HepG2 (cell line): ENCODE results near the gene FAM161A. TPM values are rescaled to one million over a fixed set of nuclear protein-coding genes. Genes with fewer than 3 reads are reported as not detected.
A peak's percentile ranks its signal among the peaks of the same experiment; 100 is the strongest.

Experiments
- FIP1L1 ChIP-seq: fragments of 200-400 bp; formaldehyde crosslinking; IDR thresholded peaks from 2 replicates; pipeline ENCODE4 v1.6.1; 2018; ENCODE audit warnings: low read depth, mild to moderate bottlenecking, low read length, moderate library complexity, borderline replicate concordance; ENCODE audit not compliant: insufficient read depth
- GPBP1L1 ChIP-seq: sonication (generic); formaldehyde crosslinking; IDR thresholded peaks from 2 replicates; pipeline ENCODE4 v1.5.0; 2020; ENCODE audit warnings: mild to moderate bottlenecking, missing genetic modification reagents
- HMG20B ChIP-seq: conservative IDR thresholded peaks from 2 replicates; pipeline ENCODE4 v1.6.1; 2016; ENCODE audit warnings: missing genetic modification reagents, missing compliant biosample characterization
- MTF1 ChIP-seq: sonication (generic); formaldehyde crosslinking; IDR thresholded peaks from 2 replicates; pipeline ENCODE4 v1.5.0; 2020; ENCODE audit warnings: missing genetic modification reagents
- NAIF1 ChIP-seq: sonication (generic); formaldehyde crosslinking; IDR thresholded peaks from 2 replicates; pipeline ENCODE4 v1.5.0; 2020; ENCODE audit warnings: mild to moderate bottlenecking, missing genetic modification reagents, borderline replicate concordance
- NFYB ChIP-seq: sonication (generic); formaldehyde crosslinking; IDR thresholded peaks from 2 replicates; pipeline ENCODE4 v1.4.0; 2020; ENCODE audit warnings: missing genetic modification reagents
- PRDM4 ChIP-seq: sonication (generic); formaldehyde crosslinking; IDR thresholded peaks from 2 replicates; pipeline ENCODE4 v1.9.0; 2021; ENCODE audit warnings: missing genetic modification reagents, borderline replicate concordance
- SALL1 ChIP-seq: sonication (generic); formaldehyde crosslinking; IDR thresholded peaks from 2 replicates; pipeline ENCODE4 v1.8.0; 2022; ENCODE audit warnings: mild to moderate bottlenecking, missing genetic modification reagents
- SIN3A ChIP-seq: IDR thresholded peaks from 2 replicates; pipeline ENCODE4 v1.6.1; 2011; ENCODE audit warnings: low read depth, mild to moderate bottlenecking, control low read depth, low read length, borderline replicate concordance
- SYNCRIP ChIP-seq: fragments of 200-400 bp; formaldehyde crosslinking; IDR thresholded peaks from 2 replicates; pipeline ENCODE4 v1.6.1; 2018; ENCODE audit warnings: mild to moderate bottlenecking, low read depth, low read length; ENCODE audit not compliant: insufficient read depth
- TFDP1 ChIP-seq: IDR thresholded peaks from 2 replicates; pipeline ENCODE4 v1.6.1; 2016; ENCODE audit warnings: missing compliant biosample characterization, missing genetic modification reagents, borderline replicate concordance
- ZFP91 ChIP-seq: sonication (generic); formaldehyde crosslinking; IDR thresholded peaks from 2 replicates; pipeline ENCODE4 v1.9.0; 2022; ENCODE audit warnings: missing genetic modification reagents, mild to moderate bottlenecking, borderline replicate concordance
- ZNF12 ChIP-seq: sonication (generic); formaldehyde crosslinking; IDR thresholded peaks from 2 replicates; pipeline ENCODE4 v1.5.0; 2020; ENCODE audit warnings: missing genetic modification reagents
- ZNF33B ChIP-seq: sonication (generic); formaldehyde crosslinking; IDR thresholded peaks from 2 replicates; pipeline ENCODE4 v1.5.1; 2020; ENCODE audit warnings: mild to moderate bottlenecking, missing genetic modification reagents
- ZNF572 ChIP-seq: sonication (generic); formaldehyde crosslinking; IDR thresholded peaks from 2 replicates; pipeline ENCODE4 v1.5.1; 2020; ENCODE audit warnings: mild to moderate bottlenecking, missing genetic modification reagents
- polyA plus RNA-seq, 8 experiments: library from polyadenylated mRNA; depleted of rRNA in 3 of 8; stranded (reverse) in 7 of 8; unstranded in 1 of 8; fragments of >200 nt; fragmentation: Illumina TruSeq in 4 of 8; extraction: Trizol in 4 of 8; gene quantifications; 2 replicates each; pipeline versions ENCODE4 v1.2.1 to v1.2.3, GENCODE V29; 2011 to 2016; ENCODE audit warnings: low read depth in 4 of 8, missing spikeins in 1 of 8, mixed read lengths in 1 of 8; ENCODE audit not compliant: insufficient read depth in 1 of 8
- total RNA-seq, 5 experiments: library from RNA; depleted of rRNA; stranded (reverse); fragments of >200 nt; fragmentation: Illumina TruSeq; extraction: Trizol; gene quantifications; 2 replicates each; pipeline ENCODE4 v1.2.3, GENCODE V29; 2016; ENCODE audit warnings: low read depth in 1 of 5
- TF ChIP-seq, protein P1 (sequence below): sonication (generic); formaldehyde crosslinking; IDR thresholded peaks from 2 replicates; pipeline ENCODE4 v1.5.1; 2020; ENCODE audit warnings: mild to moderate bottlenecking, missing genetic modification reagents, moderate library complexity
- TF ChIP-seq, protein P2 (sequence below): IDR thresholded peaks from 2 replicates; pipeline ENCODE4 v1.6.1; 2018; ENCODE audit warnings: missing genetic modification reagents, mild to moderate bottlenecking, missing compliant biosample characterization

FAM161A gene
- total and polyA plus RNA-seq, 2 of the 13 experiments (the other 11 are each of a cell fraction or from before 2014, with no cell fraction given), result 2.7 to 3.4 TPM

GRCh38 chr2:61854564-61855317 lies 881 bp upstream of the FAM161A start (continued):
- TF ChIP-seq, protein P1, sequence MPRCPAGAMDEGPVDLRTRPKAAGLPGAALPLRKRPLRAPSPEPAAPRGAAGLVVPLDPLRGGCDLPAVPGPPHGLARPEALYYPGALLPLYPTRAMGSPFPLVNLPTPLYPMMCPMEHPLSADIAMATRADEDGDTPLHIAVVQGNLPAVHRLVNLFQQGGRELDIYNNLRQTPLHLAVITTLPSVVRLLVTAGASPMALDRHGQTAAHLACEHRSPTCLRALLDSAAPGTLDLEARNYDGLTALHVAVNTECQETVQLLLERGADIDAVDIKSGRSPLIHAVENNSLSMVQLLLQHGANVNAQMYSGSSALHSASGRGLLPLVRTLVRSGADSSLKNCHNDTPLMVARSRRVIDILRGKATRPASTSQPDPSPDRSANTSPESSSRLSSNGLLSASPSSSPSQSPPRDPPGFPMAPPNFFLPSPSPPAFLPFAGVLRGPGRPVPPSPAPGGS (CRISPR knock-in tag), result peak; percentile 74; the same call in 1 of the 2 replicates
- TF ChIP-seq FIP1L1 (no peak), ZNF33B (CRISPR knock-in tag) (no peak), MTF1 (CRISPR knock-in tag) (no peak), SYNCRIP (no peak), TFDP1 (no peak), HMG20B (CRISPR knock-in tag) (no peak), NAIF1 (CRISPR knock-in tag) (no peak), ZNF12 (CRISPR knock-in tag) (no peak), NFYB (peak; percentile 93), ZFP91 (CRISPR knock-in tag) (peak; percentile 32; the same call in 1 of the 2 replicates), SIN3A (no peak; the same call in 1 of the 2 replicates), PRDM4 (CRISPR knock-in tag) (0 out of 2 replicates have a peak, but pooled peaks have one; percentile 26), ZNF572 (CRISPR knock-in tag) (peak; percentile 95; the same call in 1 of the 2 replicates), GPBP1L1 (CRISPR knock-in tag) (no peak), SALL1 (CRISPR knock-in tag) (peak; percentile 47; the same call in 1 of the 2 replicates)
- TF ChIP-seq, protein P2, sequence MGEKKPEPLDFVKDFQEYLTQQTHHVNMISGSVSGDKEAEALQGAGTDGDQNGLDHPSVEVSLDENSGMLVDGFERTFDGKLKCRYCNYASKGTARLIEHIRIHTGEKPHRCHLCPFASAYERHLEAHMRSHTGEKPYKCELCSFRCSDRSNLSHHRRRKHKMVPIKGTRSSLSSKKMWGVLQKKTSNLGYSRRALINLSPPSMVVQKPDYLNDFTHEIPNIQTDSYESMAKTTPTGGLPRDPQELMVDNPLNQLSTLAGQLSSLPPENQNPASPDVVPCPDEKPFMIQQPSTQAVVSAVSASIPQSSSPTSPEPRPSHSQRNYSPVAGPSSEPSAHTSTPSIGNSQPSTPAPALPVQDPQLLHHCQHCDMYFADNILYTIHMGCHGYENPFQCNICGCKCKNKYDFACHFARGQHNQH (CRISPR knock-in tag), result 0 out of 2 replicates have a peak, but pooled peaks have one; percentile 18
